OCI-LY1 (cell line): ENCODE results near the gene PCNX2.

Source experiments
- H2AFZ ChIP-seq: fragments of 200-600 bp; sonication (generic), shearing (Covaris generic); 2 replicates; pipeline ENCODE4 v1.6.0; 2014; ENCODE audit warnings: antibody characterized with exemption, mild to moderate bottlenecking, low read length
- H3F3A ChIP-seq: fragments of 200-600 bp; sonication (generic), shearing (Covaris generic); 2 replicates; pipeline ENCODE4 v1.6.0; 2014; ENCODE audit warnings: mild to moderate bottlenecking, antibody characterized with exemption, low read length, moderate library complexity; ENCODE audit not compliant: insufficient read depth
- H3K27ac ChIP-seq: fragments of 200-600 bp; sonication (generic); 2 replicates; pipeline ENCODE4 v1.5.1; 2014; ENCODE audit warnings: low read length, mixed run types, mild to moderate bottlenecking, low read depth; ENCODE audit not compliant: poor library complexity, severe bottlenecking
- H3K27me3 ChIP-seq: fragments of 200-600 bp; sonication (generic); 2 replicates; pipeline ENCODE4 v1.6.0; 2014; ENCODE audit warnings: antibody characterized with exemption, mild to moderate bottlenecking, low read length, moderate library complexity; ENCODE audit not compliant: insufficient read depth
- H3K36me3 ChIP-seq: fragments of 200-600 bp; sonication (generic); 2 replicates; pipeline ENCODE4 v1.6.1; 2014; ENCODE audit warnings: mild to moderate bottlenecking, antibody characterized with exemption, low read length, moderate library complexity, mixed read lengths; ENCODE audit not compliant: insufficient read depth
- H3K4me1 ChIP-seq: fragments of 200-600 bp; sonication (generic); 2 replicates; pipeline ENCODE4 v1.5.1; 2014; ENCODE audit warnings: mild to moderate bottlenecking, low read length, moderate library complexity; ENCODE audit not compliant: insufficient read depth, severe bottlenecking
- H3K4me2 ChIP-seq: fragments of 200-600 bp; sonication (generic), shearing (Covaris generic); 2 replicates; pipeline ENCODE4 v1.6.1; 2014; ENCODE audit warnings: low read length
- H3K4me3 ChIP-seq: fragments of 200-600 bp; sonication (generic); 2 replicates; pipeline ENCODE4 v1.5.1; 2014; ENCODE audit warnings: low read length, low read depth, mild to moderate bottlenecking, mixed read lengths; ENCODE audit not compliant: poor library complexity, severe bottlenecking
- H3K79me2 ChIP-seq: fragments of 200-600 bp; shearing (Covaris generic); 2 replicates; pipeline ENCODE4 v1.6.1; 2016; ENCODE audit warnings: mixed run types, low read length, mixed read lengths; ENCODE audit not compliant: insufficient read depth
- H3K9ac ChIP-seq: fragments of 200-600 bp; sonication (generic), shearing (Covaris generic); 2 replicates; pipeline ENCODE4 v1.6.1; 2014; ENCODE audit warnings: mild to moderate bottlenecking, low read length, mixed read lengths
- H3K9me2 ChIP-seq: fragments of 200-600 bp; sonication (generic), shearing (Covaris generic); 2 replicates; pipeline ENCODE4 v1.6.1; 2014; ENCODE audit warnings: low read depth, mild to moderate bottlenecking, low read length, mixed read lengths
- H3K9me3 ChIP-seq: fragments of 200-600 bp; shearing (Covaris generic); 2 replicates; pipeline ENCODE4 v1.6.1; 2014; ENCODE audit warnings: low read length, mixed read lengths
- H4K20me1 ChIP-seq: fragments of 200-600 bp; sonication (generic), shearing (Covaris generic); 2 replicates; pipeline ENCODE4 v1.6.0; 2016; ENCODE audit warnings: mild to moderate bottlenecking, low read length; ENCODE audit not compliant: insufficient read depth
- EZH2 ChIP-seq: fragments of 200-600 bp; sonication (generic), shearing (Covaris generic); IDR thresholded peaks from 2 replicates; pipeline ENCODE4 v1.8.0; 2017; ENCODE audit warnings: borderline replicate concordance, mixed run types, mild to moderate bottlenecking, antibody characterized with exemption, low read length, moderate library complexity, mixed read lengths
- TF ChIP-seq, protein P1 (sequence below): fragments of 200-600 bp; sonication (generic), shearing (Covaris generic); IDR thresholded peaks from 2 replicates; pipeline ENCODE4 v1.5.1; 2017; ENCODE audit warnings: mild to moderate bottlenecking, antibody characterized with exemption, low read length, moderate library complexity, mixed read lengths

PCNX2 gene

DNA sequence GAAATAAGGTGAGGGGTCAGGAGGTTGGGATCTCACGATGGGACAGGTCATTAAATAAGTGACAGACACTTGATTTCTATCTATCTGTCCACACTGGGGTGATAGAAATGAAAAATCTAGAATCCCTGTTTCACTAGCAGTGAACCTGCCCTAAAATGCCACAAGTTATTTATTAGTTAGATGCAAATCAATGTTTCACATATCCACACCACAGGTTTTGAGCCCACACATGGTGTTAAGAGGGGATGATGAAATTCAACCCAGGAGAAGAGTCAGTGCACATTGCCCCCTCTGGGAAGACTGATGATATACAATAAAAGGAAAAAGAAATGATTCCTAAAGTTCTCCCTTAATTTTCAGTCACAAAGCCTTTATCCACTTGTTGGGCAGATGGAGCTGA lies 355.3 kb downstream of the PCNX2 start:
- no peaks in the 10 kb centered on the region for H3K9me2 ChIP-seq
- no peaks in the 10 kb centered on the region for H3F3A ChIP-seq
- H3K4me2 ChIP-seq, result no peak overlapping the region
- H3K79me2 ChIP-seq, result no peaks in the 10 kb centered on the region
- no peak overlapping the region for H3K9ac ChIP-seq
- no peaks in the 10 kb centered on the region; the same call in 1 of the 2 replicates for H3K27me3 ChIP-seq
- no peak overlapping the region for H3K4me3 ChIP-seq
- H2AFZ ChIP-seq, result no peak overlapping the region
- H3K36me3 ChIP-seq, result no peaks in the 10 kb centered on the region; the same call in 1 of the 2 replicates
- no peak overlapping the region for H3K27ac ChIP-seq
- peaks cover 12% of the 10 kb centered on the region for H3K4me1 ChIP-seq
- no peak for TF ChIP-seq EZH2
- TF ChIP-seq, protein P1, sequence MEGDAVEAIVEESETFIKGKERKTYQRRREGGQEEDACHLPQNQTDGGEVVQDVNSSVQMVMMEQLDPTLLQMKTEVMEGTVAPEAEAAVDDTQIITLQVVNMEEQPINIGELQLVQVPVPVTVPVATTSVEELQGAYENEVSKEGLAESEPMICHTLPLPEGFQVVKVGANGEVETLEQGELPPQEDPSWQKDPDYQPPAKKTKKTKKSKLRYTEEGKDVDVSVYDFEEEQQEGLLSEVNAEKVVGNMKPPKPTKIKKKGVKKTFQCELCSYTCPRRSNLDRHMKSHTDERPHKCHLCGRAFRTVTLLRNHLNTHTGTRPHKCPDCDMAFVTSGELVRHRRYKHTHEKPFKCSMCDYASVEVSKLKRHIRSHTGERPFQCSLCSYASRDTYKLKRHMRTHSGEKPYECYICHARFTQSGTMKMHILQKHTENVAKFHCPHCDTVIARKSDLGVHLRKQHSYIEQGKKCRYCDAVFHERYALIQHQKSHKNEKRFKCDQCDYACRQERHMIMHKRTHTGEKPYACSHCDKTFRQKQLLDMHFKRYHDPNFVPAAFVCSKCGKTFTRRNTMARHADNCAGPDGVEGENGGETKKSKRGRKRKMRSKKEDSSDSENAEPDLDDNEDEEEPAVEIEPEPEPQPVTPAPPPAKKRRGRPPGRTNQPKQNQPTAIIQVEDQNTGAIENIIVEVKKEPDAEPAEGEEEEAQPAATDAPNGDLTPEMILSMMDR, result no peak
- H3K9me3 ChIP-seq, result no peaks in the 10 kb centered on the region
- H4K20me1 ChIP-seq, result no peaks in the 10 kb centered on the region

DNA sequence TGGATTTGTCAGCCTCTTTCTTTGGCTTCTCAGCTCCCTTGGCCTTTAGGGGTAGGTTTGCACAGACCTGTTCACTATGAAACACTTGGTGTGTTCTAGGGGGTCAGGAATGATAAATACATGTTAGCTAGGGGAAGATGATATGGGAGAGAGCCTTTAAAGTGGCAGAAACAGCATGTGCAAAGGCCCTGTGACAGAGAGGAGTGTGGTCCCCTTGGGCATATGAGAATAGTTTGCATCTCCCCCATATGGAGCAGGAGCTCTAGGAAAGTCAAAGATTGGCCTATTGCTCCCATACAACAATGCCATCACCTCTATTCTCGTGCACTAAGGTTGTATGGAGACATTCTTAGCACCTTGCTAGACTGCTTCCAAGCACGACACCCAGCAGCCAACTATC lies 355.8 kb downstream of the PCNX2 start:
- H3K9ac ChIP-seq, result no peak overlapping the region
- no peak overlapping the region for H3K4me2 ChIP-seq
- no peaks in the 10 kb centered on the region for H4K20me1 ChIP-seq
- H3K9me3 ChIP-seq, result no peaks in the 10 kb centered on the region
- H3K4me1 ChIP-seq, result peaks cover 12% of the 10 kb centered on the region
- no peaks in the 10 kb centered on the region; the same call in 1 of the 2 replicates for H3K27me3 ChIP-seq
- H2AFZ ChIP-seq, result no peak overlapping the region
- no peaks in the 10 kb centered on the region for H3K9me2 ChIP-seq
- H3K27ac ChIP-seq, result no peak overlapping the region
- no peaks in the 10 kb centered on the region for H3K79me2 ChIP-seq
- H3F3A ChIP-seq, result no peaks in the 10 kb centered on the region
- TF ChIP-seq, protein P1, result no peak
- no peak for TF ChIP-seq EZH2
- no peaks in the 10 kb centered on the region; the same call in 1 of the 2 replicates for H3K36me3 ChIP-seq
- H3K4me3 ChIP-seq, result no peak overlapping the region

DNA sequence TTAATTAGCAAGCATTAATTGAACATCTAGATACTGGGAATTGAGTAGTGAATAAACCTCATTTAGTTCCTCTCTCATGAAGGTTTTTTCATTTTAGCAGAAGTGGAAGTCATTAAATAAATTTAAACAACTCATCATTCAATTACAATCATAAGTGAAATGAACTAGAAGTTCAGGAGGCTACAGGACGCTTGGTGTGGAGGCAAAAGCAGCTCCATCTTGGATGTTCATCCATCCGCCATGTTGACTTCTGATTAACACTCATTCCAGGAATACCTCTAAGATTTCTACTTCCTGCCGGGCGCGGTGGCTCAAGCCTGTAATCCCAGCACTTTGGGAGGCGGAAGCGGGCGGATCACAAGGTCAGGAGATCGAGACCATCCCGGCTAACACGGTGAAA lies 356.6 kb downstream of the PCNX2 start:
- Histone ChIP-seq H3K9me2 (no peaks in the 10 kb centered on the region), H3K4me2 (no peak overlapping the region), H3K9me3 (no peaks in the 10 kb centered on the region), H3K27me3 (no peaks in the 10 kb centered on the region; the same call in 1 of the 2 replicates), H3K4me1 (peaks cover 5% of the 10 kb centered on the region), H3F3A (no peaks in the 10 kb centered on the region), H3K36me3 (no peaks in the 10 kb centered on the region; the same call in 1 of the 2 replicates), H2AFZ (no peak overlapping the region), H3K79me2 (no peaks in the 10 kb centered on the region), H3K9ac (no peak overlapping the region), H3K27ac (no peak overlapping the region), H3K4me3 (no peak overlapping the region), H4K20me1 (no peaks in the 10 kb centered on the region)
- TF ChIP-seq, protein P1, result no peak
- no peak for TF ChIP-seq EZH2
